Measurements from ENCODE around the gene RCE1.

RCE1 gene

DNA sequence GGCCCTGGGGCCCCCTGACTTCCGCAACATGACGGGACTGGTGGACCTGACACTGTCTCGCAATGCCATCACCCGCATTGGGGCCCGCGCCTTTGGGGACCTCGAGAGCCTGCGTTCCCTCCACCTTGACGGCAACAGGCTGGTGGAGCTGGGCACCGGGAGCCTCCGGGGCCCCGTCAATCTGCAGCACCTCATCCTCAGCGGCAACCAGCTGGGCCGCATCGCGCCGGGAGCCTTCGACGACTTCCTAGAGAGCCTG lies 14.6 kb downstream of the RCE1 start:
- DNase-seq = no peak

DNA sequence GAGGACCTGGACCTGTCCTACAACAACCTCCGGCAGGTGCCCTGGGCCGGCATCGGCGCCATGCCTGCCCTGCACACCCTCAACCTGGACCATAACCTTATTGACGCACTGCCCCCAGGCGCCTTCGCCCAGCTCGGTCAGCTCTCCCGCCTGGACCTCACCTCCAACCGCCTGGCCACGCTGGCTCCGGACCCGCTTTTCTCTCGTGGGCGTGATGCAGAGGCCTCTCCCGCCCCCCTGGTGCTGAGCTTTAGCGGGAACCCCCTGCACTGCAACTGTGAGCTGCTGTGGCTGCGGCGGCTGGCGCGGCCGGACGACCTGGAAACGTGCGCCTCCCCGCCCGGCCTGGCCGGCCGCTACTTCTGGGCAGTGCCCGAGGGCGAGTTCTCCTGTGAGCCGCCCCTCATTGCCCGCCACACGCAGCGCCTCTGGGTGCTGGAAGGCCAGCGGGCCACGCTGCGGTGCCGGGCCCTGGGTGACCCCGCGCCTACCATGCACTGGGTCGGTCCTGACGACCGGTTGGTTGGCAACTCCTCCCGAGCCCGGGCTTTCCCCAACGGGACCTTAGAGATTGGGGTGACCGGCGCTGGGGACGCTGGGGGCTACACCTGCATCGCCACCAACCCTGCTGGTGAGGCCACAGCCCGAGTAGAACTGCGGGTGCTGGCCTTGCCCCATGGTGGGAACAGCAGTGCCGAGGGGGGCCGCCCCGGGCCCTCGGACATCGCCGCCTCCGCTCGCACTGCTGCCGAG lies 15.1 kb downstream of the RCE1 start:
- DNase-seq = no peak

DNA sequence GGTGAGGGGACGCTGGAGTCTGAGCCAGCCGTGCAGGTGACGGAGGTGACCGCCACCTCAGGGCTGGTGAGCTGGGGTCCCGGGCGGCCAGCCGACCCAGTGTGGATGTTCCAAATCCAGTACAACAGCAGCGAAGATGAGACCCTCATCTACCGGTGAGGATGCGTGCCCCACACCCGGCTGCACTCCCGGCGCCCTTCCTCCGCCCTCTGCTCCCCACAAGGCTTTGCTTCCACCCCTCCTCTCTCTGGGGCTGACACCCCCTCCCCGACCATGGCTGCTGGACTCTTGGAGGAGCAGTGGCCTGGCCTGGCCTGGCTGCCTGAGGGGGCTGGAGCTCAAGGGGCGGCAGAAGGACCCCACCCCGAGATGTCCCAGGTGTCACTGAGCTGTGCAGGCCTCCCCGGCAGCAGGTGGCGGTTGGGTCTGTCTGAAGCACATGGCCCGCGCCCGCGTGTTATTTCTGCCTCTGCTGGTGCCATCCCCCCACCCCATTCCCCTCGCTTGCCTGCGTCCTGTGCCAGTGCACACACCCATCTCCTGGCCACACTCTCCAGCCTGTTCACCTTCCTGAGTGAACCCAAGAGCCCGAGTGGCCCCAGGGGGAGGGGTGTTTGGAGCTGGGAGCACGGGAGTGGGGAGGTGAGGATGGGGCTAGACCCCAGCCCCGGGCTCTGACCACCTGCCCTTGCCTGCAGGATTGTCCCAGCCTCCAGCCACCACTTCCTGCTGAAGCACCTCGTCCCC lies 15.9 kb downstream of the RCE1 start:
- no peak for DNase-seq

DNA sequence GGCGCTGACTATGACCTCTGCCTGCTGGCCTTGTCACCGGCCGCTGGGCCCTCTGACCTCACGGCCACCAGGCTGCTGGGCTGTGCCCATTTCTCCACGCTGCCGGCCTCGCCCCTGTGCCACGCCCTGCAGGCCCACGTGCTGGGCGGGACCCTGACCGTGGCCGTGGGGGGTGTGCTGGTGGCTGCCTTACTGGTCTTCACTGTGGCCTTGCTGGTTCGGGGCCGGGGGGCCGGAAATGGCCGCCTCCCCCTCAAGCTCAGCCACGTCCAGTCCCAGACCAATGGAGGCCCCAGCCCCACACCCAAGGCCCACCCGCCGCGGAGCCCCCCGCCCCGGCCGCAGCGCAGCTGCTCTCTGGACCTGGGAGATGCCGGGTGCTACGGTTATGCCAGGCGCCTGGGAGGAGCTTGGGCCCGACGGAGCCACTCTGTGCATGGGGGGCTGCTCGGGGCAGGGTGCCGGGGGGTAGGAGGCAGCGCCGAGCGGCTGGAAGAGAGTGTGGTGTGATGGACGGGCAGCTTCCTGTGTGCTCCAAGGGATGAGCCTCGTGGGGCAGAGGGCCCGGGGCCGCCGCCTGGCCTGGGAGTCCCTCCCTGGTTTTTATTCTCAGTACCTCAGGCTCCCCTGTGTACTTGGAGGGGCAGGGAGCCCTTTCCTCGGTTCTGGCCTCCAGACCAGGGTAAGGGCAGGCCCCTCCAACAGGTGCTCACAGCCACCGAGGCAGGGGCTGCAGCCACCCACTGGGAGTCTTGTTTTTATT lies 16.6 kb downstream of the RCE1 start:
- no peak for DNase-seq

DNA sequence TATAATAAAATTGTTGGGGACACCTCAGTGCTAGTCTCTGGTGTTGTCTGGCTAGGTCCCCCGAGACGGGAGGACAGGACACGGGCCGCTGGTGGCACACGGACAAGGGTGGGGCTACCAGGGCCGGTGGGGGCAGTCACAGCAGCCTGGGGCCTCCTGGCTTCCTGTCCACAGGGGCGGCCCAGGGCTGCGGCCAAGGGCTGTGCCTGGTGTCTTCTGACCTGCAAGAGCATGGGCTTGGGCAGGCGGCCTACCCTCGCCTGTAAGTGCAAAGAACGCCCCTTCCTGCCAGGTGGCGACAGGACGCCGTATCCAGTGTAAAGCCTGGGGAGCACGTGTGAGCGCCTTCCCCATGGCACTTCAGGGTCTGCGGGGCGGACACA lies 17.2 kb downstream of the RCE1 start:
- no peak for DNase-seq

DNA sequence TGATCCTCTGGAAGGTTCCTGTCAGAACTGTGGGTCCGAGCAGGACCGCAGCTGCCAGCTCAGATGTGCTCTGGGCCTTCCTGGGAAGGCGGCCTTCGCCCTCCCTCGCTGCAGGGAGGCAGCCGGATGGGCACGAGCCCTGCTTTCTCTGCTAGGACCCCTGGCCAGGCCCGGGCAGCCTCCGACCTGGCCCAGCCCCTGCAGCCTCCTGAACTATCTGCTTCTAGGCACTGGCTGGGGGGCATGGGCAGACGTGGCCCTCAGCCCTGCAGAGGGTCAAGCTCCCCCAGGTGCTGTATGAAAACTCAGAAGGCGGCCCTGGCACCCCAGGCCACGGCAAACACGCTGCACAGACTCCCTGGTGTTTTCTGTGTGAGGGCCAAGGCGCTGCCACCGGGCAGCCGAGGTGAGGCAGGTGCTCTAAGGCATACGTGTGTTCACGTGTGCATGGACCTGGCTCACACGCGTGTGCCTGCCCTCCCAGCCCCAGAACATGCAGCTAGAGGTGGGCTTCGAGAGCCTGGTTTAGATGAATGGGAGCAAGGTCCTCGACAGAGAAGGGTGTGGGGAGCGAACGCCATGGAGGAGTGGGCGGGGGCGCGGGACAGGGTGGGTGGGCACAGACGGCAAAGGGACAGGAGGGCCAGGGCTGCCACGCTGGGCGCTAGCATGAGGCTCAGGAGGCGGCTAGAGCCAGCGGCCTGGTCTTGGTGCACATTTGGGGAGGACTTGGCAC lies 18.0 kb downstream of the RCE1 start:
- no peak for DNase-seq

DNA sequence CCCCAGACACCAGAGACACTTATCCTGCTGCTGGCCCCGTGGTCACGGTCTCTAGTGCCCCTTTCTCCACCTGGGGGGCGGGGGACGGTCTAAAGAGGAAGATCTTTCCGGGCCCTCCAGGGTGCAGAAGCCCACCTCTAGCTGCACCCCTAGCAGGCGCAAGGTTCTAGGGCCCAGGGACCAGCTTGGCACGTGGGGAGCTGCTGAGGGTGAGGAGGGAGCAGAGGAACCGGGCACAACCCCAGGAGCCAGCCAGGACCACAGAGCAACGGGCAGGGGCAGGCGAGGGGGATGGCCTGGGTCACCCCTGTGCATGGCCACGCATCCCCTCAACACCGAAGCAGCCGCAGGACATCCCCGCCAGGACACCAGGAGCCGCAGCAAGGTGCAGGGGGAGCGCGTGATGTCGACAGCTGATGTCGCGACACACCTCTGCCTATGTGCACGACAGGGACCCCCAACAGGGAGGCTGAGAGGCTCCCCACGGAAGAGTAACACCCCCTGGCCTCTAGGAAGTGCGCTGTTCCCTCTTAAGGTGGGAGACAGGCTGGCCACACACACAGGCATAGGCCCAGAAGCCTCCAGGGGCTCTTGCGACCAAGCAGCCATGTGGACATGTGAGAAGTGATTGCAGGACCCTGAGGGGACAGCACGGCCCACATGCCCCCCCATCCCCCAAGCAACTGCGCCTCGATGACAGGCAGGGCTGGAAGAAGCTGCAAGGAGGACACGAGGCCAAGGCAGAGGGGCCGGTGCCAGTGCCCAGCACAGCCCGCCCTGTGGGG lies 18.7 kb downstream of the RCE1 start:
- no peak for DNase-seq

DNA sequence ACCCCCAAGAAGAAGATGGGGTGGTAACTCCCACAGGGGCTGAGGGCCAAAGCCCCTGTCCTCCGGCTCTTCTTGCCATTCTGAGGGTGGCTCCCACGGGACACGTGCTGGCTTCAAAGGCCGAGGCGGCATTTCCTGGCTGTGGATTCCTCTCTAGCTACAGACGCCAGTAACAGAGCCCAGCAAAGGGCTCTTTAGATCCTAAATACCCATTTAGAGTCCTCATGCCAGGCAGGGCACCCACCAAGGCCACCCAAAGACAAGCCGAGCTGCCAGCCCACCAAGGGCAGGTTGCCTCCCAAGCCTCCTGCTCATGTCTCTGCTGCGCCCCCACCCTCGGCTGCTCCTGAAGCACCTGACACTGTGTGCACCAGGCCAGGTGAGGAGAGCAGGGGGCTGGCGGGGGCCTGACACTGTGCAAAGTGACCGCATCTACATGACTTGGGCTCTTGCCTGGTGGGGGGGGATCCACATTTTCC lies 19.4 kb downstream of the RCE1 start:
- no peak for DNase-seq

DNA sequence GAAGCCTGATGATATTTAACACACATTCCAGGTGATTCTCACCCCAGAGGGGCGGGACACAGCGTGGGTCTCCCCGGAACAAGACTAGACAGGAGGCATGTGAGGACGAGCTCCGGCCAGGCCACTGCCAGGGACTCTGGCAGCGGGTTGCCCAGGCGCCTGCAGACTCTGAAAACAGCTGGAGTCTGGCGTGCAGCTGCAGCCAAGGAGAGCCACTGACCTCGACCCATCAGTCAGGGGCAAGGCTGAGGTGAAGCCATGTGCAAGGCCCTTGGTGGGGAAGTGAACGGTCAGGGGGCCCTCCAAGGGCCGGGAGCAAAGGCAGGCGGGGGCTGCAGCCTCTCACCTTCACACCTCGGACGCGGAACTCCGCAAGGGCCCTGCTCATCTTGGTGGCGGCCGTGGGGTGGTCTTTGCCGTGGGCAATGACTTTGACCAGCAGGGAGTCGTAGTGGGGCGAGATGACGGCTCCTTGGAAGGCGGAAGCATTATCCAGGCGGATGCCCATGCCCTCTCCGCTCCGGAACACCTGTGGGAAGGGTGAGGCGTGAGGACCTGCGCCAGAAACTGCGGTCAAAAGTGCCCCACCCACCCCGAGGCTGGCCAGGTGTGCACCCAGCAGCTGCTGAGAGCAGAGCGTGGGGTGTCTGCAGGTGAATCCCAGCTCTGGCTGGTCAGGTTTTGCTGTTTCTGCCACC lies 20.3 kb downstream of the RCE1 start:
- DNase-seq = no peak

DNA sequence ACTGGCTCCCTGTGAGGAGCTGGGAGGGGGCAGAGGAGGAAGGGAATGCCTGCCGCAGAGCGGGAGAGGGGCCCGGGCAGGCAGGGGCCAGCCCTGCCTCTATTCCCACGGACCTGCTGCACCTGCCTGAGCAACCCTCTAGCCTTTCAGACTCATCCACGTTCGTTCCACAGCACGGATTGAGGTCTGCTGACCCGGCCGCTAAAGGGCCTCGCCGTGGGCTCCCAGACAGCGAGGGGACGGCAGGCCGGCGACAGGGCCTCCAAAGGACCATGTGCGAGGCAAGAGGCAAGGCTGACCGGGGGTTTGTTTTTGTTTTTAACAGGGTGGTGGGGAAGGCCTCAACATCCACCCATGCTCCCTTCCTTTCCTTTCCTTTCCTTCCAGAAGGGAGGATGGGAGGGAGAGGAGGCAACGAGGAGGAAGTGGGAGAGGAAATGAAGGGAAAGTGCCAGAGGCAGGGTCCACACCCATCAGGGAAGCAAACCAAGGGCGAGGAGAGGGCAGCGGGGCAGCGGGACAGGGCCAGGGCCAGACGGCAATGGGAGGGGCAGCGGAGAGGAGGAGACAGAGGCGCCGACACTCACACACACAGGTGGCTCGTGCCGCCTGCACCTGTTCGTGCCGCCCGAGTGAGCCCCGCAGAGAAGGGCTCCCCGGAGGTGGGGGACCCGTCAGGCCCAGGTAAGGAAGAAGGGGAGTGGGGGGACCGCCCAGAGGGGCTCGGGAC lies 21.1 kb downstream of the RCE1 start:
- no peak for DNase-seq

DNA sequence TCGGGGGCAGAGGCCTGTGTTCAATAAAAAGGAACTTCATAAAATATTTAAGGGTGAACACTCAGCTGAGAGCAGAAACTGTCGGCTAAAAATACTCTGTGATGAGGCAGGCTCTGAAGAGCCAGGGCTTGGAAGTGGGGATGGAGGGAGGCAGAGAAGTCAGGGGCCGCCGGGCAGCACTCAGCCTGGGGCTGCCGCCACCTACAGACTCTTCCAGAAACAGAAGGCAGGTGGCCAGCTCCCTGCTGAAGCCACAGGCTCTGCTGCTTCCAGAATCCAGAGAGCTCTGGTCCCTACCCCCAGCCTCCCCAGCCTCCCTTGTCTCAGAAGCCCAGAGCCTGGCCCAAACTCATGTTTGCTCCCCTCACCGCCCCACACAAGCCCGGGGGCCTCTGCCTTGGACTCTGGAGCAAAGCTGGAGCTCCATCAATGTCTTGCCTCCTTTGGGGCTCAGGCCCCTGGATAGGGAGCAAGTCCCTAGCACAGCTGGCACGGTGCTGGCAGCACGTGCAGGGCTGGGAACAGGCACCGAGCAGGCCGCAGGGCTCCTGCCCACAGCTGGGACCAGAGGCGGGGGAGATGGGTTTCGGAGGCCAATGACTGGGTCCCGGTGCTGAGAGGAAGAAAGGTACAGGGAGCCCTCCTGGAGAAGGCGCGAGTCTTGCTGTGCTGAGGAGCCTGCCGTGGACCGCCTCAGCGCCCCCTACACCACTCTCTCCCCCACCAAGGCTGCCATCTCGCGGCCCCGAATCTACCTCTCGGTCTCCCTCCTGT lies 21.9 kb downstream of the RCE1 start:
- no peak for DNase-seq

DNA sequence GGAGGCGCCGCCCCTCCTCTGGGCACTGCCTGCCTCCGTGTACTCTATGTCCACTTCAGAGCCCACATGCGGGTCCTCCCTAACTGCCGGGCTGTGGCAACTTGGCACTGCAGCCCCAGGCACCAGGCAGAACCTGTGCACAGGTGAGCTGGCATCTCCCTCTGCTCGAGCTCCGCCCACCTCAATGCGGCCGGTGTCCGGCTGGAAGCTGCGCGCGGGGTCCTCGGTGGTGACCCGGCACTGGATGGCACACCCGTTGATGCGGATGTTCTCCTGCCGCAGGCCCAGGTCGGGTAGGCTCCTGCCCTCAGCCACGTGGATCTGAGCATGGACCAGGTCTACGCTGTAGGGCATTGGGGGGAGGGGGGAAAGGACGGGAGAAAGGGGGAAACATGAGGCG lies 22.8 kb downstream of the RCE1 start:
- DNase-seq = no peak

DNA sequence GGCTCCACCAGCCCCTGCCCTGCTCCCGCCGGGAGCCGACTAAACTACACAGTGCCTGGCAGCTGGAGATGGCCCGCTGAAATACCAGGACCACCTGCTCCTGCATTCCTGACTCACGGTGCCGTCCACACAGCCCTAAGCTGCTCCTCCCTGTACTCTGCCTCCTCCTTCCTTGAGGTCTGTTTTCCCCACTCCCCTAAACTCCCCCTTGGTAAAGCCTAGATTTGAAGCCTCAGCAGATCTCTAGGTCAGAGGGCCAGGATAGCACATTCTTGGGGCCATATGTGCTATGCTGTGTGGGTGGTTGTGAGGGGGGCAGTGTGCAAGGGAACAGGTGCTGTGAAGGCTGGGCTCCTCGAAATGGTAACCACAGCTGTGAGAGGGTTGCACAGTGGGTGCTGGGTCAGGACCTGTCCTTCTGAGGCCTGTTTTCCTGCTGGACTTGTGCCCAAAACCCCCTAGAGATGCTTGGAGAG lies 23.3 kb downstream of the RCE1 start:
- DNase-seq = no peak

DNA sequence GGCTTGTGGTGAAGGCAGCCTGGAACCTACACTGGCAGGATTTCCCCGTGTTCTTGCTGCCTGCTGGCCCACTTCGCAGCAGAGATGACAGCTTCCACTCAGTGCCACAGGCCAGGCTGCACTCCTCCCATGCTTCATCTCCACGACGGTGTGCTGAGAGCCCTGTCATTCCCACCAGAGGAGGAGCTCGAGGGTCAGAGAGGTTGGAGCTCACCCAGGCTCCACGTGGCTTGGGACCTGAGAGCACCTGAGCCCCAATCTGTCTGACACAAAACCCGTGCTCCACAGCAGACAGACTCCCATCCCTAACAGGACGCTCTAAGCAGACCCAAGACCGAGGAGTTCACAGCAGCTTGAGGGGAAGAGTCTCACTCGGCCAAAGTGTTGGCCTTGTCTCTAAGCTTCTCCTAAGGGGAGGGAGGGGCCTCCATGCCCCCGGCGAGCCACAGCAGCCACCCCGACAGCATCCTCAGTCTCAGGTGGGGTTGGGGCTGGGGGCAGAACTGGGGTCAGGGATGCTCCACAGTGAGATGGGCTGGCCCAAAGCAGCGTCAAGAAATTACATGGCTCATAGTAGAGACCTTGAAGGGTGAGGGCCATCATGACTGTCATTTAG lies 24.3 kb downstream of the RCE1 start:
- DNase-seq = no peak

DNA sequence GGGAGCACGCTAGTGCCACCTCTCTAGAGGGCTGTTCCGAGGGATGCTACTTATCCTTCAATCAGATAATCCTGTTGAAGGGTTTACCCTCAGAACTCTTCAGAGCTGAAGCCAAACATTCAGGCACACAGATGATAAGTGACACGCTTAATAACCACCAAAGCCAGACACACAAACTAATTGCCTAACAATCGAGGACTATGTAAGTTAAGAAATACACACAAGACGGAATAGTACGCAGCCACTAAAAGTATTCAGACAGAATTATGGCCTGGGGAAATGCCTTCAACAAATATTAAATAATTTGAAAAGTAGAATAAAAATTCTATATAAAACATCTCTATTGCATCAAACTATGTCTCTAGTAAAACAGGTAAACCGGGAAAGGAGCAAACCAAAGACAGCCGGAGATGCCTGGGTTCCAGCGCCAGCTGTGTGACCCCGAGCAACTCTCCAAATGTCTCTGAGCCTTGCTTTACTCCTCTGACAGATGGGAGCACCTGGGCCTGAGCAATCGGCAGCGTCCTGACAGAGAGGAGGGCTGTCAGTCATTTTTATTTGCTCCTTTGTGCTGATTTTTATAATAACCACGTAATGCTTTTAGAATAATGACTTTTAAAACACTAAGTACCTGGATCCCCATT lies 25.0 kb downstream of the RCE1 start:
- DNase-seq = no peak

DNA sequence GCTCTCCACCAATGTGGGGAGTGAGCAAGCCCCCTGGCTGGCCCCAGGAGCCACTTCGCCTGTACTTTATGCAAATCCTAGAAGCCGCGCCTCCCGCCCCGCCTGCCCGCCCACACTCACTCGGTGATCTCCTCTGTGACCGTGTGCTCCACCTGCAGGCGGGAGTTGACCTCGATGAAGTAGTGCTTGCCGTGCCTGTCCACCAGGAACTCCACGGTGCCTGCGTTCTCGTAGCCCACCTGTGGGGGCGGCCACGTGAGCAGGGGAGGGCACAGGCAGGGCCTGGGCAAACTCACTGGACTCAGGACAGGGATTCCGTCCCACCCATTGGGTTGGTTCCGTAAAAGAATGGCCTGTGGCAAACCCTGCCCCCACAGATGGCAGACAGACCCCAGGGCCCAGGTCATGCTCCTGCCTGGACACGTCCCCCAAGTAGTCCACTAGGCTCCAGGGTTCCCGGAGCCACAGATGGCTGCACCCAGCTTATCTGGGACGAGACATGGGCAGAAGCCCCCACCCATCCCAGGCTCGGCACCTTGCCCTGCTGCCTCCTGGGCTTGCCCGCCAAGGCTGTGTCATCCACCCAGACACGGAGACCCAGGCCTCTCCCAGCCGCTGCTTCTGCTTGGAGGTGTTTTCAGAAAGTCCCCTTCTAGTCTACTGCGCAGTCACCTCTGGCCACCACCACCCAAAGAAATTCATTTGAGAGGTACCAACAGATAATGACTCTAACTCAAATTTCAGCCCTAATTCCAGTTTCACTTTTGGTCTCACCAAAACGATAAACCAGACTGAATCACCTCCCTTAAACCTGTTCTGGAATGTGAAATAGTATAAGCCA lies 25.7 kb downstream of the RCE1 start:
- DNase-seq = peak; percentile 83

DNA sequence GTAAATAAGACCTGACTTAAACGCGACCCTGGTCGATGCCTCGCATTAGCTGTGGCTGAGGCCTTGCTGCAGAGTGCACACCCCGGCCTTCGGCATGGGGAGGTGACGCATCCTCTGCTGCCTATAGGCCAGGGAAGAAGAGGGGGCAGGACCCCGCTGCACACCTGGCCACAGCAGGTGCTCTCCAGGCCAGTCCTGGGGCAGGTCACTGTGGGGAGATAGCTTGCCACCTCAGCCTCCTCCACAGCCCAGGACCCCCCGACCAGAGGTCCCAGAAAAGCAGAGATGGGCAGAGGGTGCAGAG lies 26.3 kb downstream of the RCE1 start:
- no peak for DNase-seq

DNA sequence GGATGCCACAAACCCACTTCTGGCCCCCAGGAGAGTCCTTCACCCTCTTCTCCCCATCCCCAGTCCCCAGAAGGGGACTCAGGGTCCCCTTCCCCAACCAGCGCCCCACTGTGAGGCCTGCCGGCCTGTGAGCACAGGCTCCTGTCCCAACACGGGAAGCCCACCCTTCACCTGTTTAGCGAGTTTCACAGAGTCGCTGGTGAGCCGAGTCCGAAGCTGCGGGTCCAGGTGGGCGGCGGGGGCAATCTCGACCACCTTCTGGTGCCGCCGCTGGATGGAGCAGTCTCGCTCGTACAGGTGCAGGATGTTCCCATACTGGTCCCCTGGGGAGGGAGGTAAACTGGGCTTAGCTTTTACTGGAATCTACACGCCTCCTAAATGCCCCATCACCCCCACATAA lies 26.9 kb downstream of the RCE1 start:
- no peak for DNase-seq
